Effector memory CD4-positive, alpha-beta T cell (primary cell): ENCODE data around the gene UBAC1.

Experiments
- DNase-seq, 3 donors: peaks; one replicate each; pipeline ENCODE4 v3.0.0-alpha.2; 2020
- H3K27ac ChIP-seq: 2 replicates; pipeline ENCODE4 v1.7.0; 2013; ENCODE audit warnings: mild to moderate bottlenecking, low read length, moderate library complexity; ENCODE audit not compliant: insufficient read depth, poor library complexity, severe bottlenecking
- H3K27me3 ChIP-seq: replicated peaks from 2 replicates; pipeline ENCODE4 v1.7.0; 2013; ENCODE audit warnings: mild to moderate bottlenecking, low read length; ENCODE audit not compliant: insufficient read depth, control insufficient read depth, poor library complexity, severe bottlenecking
- H3K36me3 ChIP-seq: 2 replicates; pipeline ENCODE4 v1.7.0; 2013; ENCODE audit warnings: mild to moderate bottlenecking, low read length, moderate library complexity; ENCODE audit not compliant: control insufficient read depth, insufficient read depth
- H3K4me1 ChIP-seq: 2 replicates; pipeline ENCODE4 v1.7.0; 2013; ENCODE audit warnings: low read length, mild to moderate bottlenecking; ENCODE audit not compliant: control insufficient read depth, insufficient read depth, poor library complexity, severe bottlenecking
- H3K4me3 ChIP-seq: 2 replicates; pipeline ENCODE4 v1.7.0; 2013; ENCODE audit warnings: low read length, low read depth, mild to moderate bottlenecking; ENCODE audit not compliant: insufficient read depth, poor library complexity, severe bottlenecking
- H3K9me3 ChIP-seq: 2 replicates; pipeline ENCODE4 v1.7.0; 2013; ENCODE audit warnings: mild to moderate bottlenecking, low read length, moderate library complexity; ENCODE audit not compliant: control insufficient read depth

Gene UBAC1

DNA sequence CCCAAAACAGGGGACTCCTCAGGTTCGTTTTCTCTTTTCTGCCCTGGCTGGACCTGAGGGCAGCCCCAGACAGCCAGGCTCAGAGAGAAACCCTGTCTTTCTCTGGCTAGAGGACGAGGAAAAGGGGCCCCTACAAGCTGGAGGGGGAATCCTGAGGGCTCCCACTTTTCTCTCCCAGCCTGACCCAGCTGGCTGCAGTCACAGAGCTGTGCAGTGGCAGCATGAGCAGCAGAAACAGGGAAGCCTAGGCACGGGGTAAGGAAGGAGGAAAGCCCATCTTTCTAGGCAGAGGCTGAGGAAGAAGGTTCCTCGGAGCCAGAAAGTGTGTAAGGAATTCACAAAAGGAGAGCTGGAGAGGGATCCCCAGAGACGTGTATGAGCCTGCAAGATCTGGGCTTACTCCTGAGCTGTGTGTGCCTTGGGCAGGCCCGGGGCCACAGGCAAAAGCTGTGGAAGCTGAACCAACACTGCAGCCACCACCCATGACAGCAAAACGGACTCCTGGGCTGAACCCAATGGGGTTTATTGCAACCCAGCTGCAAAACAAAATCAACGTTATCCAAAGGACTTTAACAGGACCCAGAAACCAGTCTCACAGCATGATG is 70.0 kb downstream of the UBAC1 start:
- H3K9me3 ChIP-seq: no peaks in the 10 kb centered on the region
- H3K27ac ChIP-seq: no peak overlapping the region
- H3K4me1 ChIP-seq: peaks cover 26% of the 10 kb centered on the region
- no peak for DNase-seq
- no peak overlapping the region for H3K4me3 ChIP-seq
- no peaks in the 10 kb centered on the region for H3K36me3 ChIP-seq
- no peaks in the 10 kb centered on the region for H3K27me3 ChIP-seq

DNA sequence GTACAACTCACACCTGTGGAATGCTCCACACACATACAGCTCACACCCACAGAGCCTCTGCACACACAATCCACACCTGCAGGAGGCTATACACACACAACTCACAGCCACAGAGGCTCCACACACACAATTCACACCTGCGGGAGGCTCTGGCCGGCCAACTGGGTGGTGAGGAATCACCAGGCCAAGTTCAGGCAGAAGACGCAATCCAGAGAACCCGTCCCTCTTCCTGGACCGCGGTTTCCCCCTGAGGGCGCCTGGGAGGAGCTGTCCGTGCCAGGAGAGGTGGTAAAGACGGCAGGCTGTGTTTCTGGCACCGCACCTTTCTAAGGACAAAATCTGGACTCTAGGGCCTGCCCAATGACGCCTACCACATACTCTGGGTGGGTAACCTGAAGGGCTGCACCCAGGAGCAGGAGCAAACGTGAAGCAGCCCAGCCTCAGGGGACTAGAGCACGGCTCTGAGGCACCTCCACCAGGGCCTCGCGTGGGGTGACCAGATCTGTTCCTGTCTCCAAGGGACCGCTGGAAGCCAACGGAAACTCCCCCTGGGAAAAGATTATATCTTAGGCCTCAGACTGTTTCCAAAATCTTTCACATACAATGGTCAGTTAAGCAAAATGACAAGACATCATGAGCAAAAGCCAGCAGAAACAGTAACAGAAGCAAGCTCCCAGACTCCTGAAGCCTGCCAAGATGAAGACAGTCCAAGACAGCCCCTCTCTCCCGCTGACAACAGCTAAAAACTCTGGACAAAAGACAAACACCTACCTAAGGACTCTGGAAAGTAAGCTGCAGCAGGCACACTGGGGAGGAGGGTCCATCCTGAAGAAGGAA is 70.8 kb downstream of the UBAC1 start:
- DNase-seq: no peak
- H3K27me3 ChIP-seq: no peaks in the 10 kb centered on the region
- no peaks in the 10 kb centered on the region for H3K36me3 ChIP-seq
- H3K27ac ChIP-seq: no peak overlapping the region
- peaks cover 33% of the 10 kb centered on the region for H3K4me1 ChIP-seq
- no peaks in the 10 kb centered on the region for H3K9me3 ChIP-seq
- no peak overlapping the region for H3K4me3 ChIP-seq

DNA sequence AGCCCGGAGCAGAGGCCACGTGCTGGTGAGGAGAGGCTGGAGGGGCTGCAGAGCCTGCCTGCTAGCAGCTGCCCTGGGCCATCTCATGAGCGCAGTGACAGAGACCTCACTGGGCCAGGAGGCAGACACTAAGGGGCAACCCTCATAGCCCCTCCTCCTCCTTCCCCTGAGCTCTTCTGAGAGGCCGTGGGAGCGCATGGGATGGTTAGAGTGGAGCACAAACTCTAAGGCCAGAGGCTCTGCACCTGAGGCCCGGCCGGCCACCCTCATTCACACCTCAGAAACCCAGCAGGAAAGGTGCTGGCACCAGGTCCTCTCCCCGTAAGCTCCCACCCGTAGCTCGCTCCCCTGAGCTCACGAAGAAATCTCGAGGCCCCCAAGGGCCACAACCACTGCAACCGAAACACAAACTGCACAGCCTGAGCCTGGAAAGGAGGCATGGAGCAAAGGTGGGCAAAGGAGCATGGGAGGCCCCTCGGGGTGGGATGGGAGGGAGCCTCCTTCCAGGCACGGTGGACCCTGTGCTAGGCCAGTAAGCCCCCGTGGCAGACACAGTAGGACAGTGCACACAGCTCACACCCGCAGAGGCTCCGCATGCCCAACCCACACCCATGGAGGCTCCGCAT is 71.5 kb downstream of the UBAC1 start:
- no peak for DNase-seq
- Histone ChIP-seq H3K27me3 (no peaks in the 10 kb centered on the region), H3K36me3 (no peaks in the 10 kb centered on the region), H3K27ac (no peak overlapping the region), H3K4me3 (no peak overlapping the region), H3K9me3 (no peaks in the 10 kb centered on the region), H3K4me1 (peaks cover 40% of the 10 kb centered on the region)

DNA sequence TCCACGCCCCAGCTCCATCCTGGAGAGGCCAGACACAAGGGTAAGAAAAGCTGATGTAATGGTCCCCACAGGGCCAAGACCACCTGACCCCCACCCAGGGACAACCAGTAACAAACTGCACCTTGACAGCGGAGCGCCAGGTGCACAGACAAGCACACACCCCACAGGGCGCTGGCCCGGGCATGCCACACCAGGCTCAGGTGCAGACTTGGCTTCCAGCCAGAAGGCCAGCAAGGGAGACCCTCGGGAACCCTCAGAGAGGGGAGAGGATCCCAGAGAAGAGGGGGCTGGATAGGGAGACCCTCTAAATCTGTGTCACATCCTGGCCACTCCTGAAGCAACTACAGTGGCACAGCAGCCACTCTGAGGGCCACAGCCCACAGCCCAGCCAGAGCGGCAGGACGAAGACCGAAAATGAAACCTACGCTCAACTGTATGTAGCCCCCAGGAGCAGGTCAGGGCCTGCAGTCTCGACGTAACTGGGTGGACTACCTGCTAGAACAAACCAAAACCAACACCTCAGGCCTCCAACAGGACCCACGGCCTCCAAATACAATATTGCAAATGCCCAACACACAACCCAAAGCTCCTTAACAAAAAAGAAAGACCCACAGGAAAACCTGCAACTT is 72.3 kb downstream of the UBAC1 start:
- no peak for DNase-seq
- Histone ChIP-seq H3K27me3 (no peaks in the 10 kb centered on the region), H3K4me1 (peaks cover 46% of the 10 kb centered on the region), H3K9me3 (no peaks in the 10 kb centered on the region), H3K27ac (no peak overlapping the region), H3K36me3 (no peaks in the 10 kb centered on the region), H3K4me3 (no peak overlapping the region)

DNA sequence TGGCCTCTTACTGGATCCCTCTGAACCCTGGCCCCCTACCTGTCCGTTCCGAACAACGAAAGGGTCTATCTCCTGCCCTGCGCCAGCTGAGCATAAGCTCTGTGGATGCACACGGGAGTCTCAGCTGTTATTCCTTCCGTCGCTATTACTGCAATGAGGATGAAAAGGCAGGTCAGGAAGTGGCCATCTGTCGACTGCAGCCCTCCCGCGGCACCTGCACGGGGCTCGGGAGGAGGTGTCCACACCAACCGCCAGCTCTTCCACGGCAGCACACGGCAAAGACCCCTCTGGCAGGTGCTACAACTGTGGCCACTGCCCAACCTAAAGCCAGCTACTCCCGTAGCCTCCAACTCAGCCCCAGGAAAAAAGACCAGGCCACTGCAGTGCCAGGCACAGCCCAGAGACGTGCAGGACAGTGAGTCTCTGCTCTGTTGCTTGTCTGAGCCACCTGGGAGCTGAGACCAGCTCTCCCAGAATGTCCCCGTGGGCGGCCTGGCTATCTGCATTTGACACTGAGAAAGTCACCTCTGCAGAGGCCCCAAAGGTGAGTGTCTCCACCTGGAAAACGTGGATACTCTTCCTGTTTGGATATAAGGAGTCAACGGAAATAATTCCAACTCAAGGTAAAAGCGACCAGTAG is 72.9 kb downstream of the UBAC1 start:
- H3K36me3 ChIP-seq: no peaks in the 10 kb centered on the region
- no peak for DNase-seq
- no peak overlapping the region for H3K4me3 ChIP-seq
- no peaks in the 10 kb centered on the region for H3K9me3 ChIP-seq
- H3K27ac ChIP-seq: peak overlapping the region; percentile 45
- H3K27me3 ChIP-seq: no peaks in the 10 kb centered on the region
- H3K4me1 ChIP-seq: peaks cover 48% of the 10 kb centered on the region

DNA sequence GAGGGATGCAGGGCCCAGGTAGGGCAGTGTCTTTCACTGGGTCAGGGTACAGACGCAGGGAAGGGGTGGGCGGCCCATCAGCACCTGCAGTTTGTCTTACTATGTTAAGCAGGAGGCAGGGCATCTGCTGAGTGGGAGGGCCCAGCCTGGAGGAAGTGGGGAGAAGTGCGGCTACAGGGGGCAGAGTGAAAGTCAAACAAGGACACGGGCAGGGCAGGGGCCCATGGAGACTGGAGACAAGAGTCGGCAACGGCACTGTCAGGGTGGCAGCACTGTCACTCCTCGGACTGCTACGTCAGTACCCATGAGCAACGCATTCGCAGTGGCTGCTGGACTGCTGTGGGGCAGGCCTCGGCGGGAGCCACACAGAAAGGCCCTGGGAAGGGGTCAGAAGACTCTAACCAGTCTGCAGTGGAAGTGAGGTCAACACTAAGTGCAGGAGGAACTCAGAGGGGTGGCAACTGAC is 73.6 kb downstream of the UBAC1 start:
- Histone ChIP-seq H3K9me3 (no peaks in the 10 kb centered on the region), H3K4me3 (peak overlapping the region; percentile 24), H3K36me3 (peaks cover 1% of the 10 kb centered on the region), H3K27me3 (no peaks in the 10 kb centered on the region), H3K27ac (peak overlapping the region; percentile 45), H3K4me1 (peaks cover 49% of the 10 kb centered on the region)
- DNase-seq: peak; percentile 26 to 39 (median 31)

DNA sequence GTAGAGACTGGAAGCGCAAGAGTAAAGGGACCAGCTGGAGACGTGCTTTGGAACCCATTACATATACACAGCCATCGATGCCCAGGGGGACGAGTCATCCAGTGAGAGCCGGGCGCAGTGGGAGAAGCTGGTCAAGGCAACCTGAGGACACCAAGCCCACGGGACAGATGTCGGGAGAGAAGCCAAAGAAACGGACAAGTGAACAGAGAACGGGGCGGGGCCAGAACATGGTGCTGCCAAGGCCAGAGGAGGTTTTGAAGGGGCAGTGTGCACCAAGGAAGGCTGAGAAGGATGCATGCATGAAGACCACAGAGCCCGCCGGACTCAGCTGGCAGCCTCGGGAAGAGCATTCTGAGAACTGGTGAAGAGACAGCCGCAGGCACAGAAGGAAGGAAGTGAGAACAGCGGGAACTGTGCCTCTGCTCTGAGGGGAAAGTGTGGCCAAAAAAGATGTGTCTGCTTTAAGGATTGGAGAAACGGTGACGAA is 74.1 kb downstream of the UBAC1 start:
- no peak for DNase-seq
- Histone ChIP-seq H3K9me3 (no peaks in the 10 kb centered on the region), H3K27me3 (no peaks in the 10 kb centered on the region), H3K4me1 (peaks cover 49% of the 10 kb centered on the region), H3K27ac (peak overlapping the region; percentile 45), H3K4me3 (peak overlapping the region; percentile 24), H3K36me3 (peaks cover 5% of the 10 kb centered on the region)

DNA sequence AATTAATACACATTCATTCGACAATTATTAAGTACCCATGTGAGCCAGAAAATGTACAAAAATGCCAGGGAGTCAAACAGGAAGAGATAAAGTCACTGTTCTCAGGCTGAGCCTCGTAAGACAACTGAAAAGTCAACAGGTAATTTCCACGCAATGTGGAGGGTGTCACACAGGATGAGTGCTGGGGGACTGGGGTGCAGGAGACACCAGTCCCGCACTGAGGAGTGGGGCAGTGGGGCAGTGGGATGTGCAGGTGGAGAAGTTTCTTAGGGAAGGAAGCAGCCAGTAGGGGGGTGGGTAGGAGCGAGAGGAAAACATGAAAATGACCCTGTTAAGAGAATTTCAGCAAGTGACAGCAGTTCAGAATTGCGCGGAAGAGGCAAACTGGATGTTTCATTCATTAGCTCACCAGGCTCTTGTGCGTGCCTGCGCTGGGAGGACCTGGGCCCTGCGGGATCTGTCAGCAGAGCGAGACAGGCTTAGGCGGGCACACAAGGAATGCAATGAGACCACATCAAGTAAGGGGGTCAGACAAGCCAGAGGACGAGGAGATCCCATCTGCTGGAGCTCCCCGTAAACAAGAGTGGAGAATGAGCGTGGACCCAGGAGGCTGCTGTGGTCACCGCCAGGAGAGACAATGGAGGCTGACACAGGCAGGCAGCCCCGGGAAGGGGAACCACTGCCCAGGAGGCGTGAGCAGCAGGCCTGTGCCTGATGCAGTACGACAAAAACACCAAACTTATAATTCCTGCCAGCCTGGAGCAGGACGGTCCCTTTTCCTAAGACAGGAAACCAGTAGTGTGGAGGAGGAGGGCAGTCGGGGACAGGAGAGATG is 74.8 kb downstream of the UBAC1 start:
- no peak for DNase-seq
- Histone ChIP-seq H3K4me1 (peaks cover 49% of the 10 kb centered on the region), H3K27ac (peak overlapping the region; percentile 24), H3K4me3 (no peak overlapping the region), H3K9me3 (no peaks in the 10 kb centered on the region), H3K36me3 (peaks cover 5% of the 10 kb centered on the region), H3K27me3 (no peaks in the 10 kb centered on the region)
